T-helper 1 cell (primary cell): Measurements from ENCODE around the gene RNF225.
"Not testable (repeated sequence)": the region's sequence is repeated elsewhere in the genome, so short reads cannot be mapped to it uniquely, and the experiment has no call there.

Source experiments
- DNase-seq, 5 donors: peaks; one replicate each; pipeline ENCODE4 v3.0.0-alpha.2; 2012 to 2020

The RNF225 gene

DNA sequence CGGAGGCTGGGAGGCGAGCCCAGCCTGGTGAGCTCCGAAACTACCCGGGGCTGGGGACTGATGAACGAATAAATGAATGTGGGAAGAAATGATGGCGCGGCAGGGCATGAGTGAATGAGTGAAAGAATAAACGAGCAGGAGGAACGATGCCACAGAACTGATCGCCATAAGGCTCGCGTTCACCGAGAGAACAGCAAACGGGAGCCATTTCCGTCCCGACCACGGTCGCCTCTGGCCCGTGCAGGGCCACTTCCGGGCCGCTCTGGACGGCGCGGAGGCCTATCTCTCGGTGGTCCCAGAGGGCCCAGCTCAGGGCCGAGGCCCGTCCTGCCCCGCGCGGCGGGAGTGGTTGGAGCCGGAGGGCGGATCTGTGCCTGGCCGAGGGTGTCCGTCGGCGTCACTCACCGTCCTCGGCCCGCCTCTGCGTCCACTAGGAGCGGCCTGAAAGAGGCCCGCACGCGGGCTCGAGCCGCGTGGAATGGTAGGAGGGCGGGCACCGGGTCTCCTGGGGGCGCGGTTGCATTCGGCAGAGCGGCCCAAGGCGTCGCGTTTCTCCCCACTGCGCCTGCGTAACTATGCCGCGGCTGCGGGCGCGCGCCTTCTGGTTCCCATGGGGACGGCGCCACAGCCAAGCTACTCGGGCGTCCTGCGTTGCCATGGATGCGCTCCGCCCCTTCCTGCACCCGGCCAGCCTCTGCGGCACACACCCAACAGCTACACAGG lies 33.0 kb upstream of the RNF225 start, which contains the start of gene ZNF497:
ZNF497 (minus strand) TSS at position 480 of the 723 bp plus-strand sequence. CDS start 5,116 bp downstream, outside the sequence.
- peak; percentile 91 to 96 (median 94) for DNase-seq

DNA sequence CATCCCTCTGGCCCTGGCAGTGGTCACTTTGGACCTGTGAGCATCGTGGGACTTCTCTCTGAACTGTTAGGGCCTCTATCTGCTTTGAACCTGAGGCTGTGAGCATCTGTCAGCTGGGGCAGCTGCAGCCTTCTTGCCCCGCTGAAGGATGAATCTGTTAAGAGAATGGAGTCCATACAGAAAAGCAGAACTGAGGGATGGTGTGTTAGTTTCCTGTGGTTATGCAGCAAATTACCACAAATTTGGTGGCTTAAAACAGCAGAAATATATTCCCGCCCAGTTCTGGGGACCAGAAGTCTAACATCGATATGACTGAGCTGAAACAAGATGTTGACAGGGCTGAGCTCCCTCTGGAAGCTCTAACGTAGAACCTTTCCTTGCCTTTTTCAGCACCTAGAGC lies 31.3 kb upstream of the RNF225 start:
- no peak for DNase-seq

DNA sequence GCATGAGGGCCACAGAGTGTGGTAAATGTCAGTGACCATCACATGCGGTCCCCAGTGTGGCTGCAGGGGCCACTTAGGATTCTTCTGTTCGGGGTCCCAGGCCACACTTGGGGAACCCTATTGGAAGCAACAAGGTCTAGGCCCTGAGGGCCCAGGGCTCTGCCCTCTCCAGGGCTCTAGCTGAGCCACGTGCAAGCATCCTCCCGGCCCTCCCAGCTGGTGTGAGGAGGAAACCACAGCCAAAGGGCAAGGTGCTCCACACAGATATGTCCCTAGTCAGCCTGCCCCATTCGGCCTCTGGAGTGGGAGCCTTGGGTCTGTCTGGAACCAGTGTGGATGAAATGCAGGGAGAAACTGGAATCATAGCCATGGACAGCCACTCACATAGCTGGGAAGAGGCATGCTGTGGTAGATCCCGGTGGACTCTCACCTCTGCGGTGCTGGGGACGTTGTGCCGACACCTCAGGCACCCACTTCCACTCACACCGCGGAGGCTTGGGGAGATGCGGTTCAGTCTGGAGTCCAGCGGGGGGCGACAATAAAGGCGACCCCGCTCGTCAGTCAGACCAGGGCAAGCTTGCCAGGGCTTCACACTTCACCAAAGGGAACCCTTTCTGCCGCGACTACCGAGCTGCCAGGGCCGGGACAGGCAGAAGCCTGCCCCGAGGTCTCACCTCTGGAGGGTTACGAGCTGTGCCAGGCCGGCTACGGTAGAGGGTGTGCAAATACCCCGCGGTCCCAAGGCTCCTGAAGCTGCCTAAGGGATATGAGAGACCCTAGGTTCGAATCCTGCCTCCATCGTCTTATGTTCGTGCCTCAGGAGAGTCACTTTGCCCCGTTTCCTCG lies 28.6 kb upstream of the RNF225 start:
- DNase-seq, result no peak

DNA sequence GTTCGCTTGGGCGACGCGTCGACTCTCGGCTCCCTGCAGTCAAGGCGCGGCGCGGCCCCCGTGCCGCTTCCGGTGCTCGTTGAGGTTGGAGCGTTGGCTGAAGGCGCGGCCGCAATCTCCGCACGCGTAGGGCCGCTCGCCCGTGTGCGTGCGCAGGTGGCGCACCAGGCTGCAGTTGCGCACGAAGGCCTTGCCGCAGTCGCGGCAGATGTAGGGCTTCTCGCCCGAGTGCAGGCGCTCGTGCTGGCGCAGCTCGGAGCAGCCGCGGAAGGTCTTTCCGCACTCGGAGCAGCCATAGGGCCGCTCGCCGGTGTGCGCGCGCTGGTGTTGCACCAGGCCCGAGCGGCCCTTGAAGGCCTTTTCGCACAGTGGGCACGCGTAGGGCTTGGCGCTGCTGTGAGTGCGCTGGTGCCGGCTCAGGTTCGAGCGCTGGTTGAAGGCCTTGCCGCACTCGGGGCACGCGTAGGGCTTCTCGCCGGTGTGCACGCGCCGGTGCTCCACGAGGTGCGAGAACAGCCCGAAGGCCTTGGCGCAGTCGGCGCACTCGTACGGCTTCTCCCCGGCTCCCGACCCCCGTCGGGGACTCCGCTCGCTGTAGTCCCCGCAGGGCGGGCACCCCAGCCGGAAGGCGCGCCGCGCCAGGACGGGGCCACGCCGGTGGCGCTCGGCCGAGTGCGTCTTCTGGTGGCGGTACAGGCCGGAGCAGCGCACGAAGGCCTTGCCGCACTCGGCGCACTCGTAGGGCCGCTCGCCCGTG lies 27.6 kb upstream of the RNF225 start:
- DNase-seq, result no peak

DNA sequence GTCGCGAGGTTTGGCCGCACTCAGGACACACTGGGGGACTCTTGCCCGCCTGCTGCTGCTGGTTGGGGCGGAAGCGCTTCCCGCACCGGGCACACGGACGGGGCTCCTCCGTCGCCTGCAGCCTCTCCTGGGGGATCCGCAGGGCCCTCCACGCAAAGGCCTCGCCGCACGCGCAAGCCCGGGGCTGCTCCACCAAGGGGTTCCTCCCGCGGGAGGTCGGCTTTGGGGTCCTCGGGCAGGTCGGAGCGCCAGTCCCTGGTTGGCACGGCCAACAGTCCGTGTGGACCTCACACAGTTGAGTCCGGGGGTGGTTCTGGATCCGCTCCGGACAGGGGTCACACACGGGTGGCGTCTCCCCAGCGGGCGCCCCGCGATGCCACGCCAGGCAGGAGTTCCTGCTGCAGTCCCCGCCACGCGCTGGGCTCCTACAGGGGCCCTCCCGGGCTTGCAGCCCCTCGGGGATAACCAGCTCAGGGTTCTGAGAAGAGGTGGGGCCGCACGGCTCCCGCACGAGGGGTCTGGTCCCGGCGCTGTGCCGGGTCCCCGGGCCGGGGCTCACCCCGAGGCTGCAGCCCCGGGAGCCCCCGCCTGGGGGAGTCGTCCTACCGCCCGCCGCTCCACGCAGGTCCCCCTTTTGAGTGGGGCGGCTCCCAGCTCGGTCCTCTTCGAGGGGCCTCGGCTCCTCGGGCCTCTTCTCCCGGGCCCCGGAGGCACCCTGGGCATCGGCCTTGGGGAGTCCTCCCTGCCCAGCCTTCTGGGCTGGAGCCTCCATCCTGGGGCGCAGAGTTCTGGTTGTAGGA lies 26.7 kb upstream of the RNF225 start:
- DNase-seq, result no peak

DNA sequence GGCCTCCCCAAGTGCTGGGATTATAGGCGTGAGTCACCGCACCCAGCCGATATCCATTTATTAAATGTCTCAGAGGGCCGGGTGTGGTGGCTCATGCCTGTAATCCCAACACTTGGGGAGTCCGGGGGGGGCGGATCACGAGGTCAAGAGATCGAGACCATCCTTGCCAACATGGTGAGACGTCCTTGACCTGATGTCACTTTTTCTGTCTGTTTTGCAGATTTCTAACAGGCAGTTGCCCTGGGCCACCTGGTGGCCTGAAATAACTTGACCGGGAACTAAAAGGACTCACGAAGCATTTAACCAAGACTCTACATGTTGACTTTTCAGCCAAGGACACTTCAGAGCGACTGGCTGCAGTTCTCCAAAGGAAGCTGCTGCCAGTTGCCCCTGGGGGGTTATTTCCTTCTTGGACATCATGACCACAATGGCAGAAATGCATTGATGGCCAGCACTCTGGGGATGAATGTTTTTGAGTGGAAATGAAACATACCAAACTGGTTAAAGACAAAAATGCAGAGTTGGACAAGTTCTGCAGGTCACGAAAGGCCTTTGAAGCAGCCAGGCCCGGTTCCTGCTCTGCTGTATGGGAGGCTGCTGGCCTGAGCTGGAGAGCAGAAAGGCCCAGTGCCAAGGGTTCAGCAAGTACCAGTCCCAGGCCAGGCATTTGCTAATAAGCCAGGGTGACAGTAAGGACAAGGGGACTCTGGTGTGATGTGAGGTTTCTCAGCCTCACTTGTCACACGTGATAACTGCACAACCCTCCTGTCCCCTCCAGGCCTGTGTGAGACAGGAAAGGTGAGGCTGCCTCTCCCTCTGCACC lies 22.9 kb upstream of the RNF225 start:
- DNase-seq, result no peak

DNA sequence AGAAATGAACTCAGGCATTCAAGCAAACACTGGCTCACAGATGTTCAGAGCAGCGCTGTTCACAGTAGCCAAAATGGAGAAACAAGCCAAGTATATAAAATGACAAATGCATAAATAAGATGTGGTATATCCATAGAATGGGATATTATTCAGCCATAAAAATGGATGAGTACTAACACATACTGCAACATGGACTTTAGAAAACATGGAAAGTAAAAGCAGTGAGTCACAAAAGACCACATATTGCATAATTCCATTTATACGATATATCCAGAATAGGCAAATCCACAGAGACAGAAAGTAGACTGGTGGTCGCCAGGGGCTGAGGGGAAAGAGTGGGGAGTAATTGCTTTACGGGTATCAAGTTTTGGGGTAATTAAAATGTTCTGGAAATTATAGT lies 21.3 kb upstream of the RNF225 start:
- DNase-seq, result no peak

DNA sequence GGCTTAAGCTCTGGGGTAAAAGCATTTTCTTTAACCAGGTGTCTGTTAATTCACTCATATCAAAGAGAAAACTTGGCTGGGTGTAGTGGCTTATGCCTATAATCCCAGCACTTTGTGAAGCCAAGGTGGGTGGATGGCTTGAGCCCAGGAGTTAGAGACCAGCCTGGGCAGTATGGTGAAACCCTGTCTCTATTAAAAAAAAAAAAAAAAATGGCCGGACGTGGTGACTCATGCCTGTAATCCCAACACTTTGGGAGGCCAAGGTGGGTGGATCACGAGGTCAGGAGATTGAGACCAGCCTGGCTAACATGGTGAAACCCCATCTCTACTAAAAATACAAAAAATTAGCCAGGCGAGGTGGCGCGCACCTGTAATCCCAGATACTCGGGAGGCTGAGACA lies 18.7 kb upstream of the RNF225 start:
- DNase-seq, result not testable (repeated sequence)

DNA sequence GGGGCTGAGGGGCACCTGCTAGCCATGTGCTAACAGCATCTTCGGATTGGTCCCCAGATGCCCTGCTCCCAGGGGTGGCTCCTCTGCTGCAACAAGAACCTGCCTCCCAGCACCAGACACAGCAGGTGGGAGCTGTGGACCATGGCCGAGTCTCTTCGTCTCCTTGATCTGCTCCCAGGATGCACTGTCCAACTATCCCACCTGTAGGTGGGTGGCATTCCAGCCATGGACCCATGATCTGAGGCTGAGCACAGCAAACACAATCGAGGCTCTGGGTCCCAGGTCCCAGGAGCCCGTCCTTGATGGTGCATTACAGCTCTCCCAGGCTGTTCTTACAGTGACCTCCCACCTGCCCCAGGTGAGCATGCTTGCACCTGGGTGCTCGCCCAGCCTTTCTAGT lies 16.2 kb upstream of the RNF225 start:
- no peak for DNase-seq

DNA sequence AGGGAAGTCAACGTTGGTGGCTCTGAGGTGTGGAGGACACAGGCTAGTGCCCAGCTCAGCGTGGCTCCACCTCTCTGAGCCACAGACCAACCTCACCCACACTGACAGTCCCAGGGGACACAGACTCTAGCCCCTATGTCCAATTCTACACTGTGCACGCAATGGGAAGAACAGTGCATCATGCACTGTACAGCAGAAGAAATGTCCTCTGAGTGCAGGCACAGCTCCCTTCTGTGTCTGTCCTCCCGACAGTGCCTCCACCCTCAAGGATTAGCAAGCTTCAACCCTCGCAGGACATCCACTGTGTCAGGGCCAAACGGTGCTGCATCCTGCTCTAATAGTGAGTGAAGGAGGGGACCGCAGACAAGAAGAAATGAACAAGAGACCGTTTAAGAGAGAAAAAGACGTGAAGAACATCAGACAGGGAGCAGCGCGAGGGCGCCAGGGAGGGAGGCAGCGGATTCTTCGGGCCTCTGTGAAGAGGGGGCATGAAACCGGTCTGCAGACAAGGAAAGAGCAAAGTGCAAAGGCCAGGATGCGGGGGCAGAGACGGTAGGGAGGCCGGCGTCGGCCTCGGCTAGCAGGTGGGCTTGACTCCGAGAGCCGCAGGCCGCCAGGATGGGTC lies 15.3 kb upstream of the RNF225 start:
- DNase-seq, result no peak

DNA sequence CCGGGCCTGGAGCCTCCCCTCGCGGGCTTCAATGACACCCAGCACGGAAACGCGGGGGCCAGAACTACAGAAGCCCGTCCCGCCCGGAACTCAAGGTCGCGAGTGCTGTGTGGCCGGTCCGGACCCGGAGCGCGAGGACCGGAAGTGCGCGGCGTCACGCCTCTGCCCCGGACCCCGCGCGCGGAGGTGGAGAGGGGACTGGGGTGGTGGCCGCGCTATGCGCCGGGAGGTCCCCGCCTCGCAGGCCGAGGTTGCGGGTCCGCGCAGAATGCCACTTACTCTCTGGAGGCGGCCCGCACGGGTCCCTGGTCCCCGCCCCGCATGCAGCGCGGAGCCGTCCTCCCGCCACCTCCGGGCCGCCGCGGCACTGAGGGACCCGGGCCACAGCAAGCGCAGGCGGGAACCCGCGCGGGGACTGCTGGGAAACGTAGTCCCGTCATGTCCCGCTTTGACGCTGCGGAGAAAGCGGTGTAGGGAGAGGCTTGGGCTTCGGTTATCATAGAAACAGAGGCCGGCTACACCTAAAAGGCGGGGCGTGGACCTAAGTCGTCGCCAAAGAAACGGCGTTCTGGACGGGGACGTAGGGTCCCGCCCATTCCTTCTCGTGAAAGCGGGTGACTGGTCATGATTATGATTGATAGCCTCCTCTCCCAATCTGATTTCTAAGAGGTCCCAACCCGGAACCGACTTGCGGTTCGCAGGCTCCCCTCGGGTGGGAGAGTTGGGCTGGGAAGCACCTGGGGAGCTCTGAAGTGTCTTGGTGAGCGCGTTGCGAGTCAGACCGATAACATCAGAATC lies 14.6 kb upstream of the RNF225 start, which contains the start of gene ZNF837:
ZNF837 (minus strand) TSS at position 369 of the 798 bp plus-strand sequence. CDS start 11,698 bp downstream, outside the sequence.
- DNase-seq, result peak; percentile 97 to 100 (median 98)

DNA sequence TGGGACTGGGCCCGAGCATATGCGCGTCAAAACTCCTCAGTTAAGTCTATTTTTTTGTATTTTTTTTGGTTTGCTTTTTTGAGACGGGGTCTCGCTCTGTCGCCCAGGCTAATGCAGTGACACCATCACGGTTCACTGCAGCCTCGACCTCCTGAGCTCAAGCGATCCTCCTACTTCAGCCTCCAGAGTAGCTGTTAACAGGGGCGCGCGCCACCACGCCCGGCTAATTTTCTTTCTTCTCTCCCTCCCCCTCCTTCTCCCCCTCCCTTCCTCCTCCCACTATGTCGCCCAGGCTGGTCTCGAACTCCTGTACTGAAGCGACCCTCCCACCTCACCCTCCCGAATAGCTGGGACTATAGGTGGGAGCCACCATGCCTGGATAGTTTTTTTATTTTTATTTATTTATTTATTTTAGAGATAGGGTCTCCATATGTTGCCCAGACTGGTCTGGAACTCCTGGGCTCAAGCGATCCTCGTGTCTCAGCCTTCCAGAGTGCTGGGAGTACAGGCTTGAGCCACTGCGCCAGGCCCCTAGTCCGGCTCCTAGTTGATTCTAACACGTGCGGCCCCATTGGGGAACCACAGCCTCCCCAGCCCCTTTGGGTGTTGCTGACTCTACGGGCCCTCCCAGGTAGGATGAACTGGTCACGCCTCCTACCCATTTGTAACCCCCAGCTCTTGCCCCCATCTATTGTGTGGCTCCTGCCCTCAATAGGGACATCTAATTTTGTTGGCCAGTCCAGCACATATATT lies 13.8 kb upstream of the RNF225 start:
- DNase-seq, result no peak

DNA sequence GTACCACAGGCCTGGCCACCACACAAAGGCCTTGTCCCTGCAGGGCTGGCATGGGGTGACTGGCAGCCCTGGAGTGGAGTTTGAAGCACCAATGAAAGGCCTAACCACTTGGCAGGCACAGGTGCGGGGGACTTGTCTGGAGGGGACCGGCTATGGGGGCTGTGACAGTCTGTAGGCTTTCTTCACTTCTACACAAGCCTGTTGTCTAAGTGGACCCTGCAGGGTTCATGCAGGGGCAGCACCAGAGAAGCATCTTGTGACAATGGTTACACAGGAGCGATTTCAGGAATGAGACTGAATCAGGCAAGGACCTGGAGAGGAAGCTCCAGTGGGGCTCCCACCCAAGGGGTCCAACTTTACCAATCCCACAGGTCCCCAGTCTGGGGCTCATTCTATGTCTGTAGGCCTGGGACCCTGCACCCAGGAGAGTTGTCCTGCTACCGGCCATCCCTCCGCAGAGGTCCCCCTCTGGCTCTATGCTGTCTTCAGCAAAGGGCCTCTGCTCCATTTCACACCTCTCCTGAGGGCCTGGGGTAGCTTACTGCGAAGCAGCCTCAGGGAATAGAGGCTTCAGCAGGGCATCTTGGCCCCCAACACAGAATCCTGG lies 12.4 kb upstream of the RNF225 start:
- no peak for DNase-seq

DNA sequence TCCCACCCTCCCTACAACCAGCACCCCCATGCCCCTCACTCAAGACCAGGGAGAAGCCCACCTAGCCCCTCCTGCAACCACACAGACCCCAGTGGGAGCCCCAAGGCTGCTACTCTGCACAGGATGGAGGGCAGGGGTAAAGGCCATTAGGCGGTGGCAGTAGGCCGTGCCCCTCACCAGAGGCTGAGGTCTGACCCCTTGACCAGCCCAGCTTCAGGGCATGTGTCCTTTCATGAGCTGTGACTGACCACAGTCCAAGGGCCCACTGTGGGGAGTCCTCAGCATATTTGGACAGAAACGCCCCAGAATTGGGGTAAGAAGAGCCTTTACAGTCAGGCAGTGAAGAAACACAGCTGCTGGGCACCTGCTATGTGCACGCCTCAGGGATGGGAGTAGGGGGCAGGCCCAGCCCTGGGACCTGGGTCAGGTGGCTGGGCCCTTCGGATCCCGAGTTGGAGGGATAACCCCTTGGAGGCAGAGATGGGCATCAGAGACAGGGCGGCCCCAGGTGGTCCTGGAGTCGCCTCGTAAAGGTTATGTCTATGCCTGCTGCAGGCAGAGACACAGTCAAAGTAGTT lies 10.1 kb upstream of the RNF225 start:
- DNase-seq, result no peak

DNA sequence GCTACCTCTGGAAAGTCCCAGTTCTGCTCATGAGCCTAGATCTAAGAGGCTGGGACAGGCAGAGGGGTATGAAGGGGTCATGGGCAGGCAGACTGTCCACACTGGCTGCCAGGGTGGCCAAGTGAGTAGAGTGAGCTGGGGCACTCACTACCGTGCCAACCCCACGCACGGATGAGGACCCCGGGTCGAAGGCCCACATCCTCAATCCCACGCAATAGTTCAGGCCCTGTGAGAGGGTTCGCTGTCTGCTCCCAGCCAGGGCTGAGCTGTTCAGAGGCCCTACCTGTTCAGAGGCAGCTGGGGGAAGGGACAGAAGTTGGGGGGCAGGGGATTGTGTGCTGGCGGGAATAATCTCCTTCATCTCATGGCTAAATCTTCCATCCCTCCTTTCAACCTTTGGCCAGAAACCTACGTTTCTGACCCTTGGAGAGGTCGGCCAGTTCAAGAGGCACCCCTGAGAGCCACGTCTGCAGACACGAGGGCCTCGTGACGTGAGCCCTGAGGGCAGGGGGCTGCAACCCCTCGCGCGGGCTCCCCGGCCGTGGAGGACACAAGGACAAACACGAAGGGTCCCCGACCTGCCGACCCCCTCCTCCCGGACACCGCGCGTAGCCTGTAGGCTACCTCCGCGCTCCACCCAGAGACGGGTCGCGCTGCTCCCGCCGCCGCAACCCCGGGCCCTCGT lies 9.4 kb upstream of the RNF225 start:
- no peak for DNase-seq

DNA sequence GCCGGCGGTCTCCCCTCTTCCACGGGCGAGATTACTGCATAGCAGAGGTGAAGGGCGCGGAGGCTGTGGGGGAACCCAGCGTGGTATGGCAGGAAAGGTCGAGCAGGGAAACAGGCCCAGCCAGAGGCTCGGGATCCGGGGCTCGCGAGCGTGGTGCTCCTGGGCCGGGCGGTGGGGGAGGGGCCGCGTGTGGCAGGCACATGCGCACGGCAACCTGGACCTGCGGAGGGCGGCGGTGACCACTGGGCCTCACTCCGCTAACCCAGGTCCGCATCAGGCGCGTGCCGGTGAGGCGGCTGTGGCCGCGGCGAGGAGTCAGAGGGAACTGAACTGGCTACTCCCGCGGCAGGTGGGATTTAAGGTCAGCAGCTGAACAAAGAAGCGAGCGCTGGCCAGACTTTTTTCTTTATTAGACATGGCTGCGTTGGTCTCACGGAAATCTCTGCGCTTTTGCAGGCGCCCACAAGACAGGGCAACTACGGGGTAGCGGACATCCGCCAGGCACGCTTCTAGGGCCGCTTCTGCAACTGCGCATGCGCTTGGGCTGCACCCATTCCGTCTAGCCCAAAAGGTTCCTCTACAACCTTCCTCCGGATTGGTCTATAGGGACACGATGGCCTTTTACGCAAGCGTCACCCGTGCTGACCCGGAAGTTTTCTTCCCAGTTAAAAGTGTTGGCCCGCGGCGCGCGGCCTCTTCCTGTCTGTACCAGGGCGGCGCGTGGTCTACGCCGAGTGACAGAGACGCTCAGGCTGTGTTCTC lies 8.7 kb upstream of the RNF225 start, which contains the start of gene RPS5:
RPS5 (plus strand) TSS at position 694 of the 762 bp plus-strand sequence. CDS start 869 bp downstream, outside the sequence.
- peak; percentile 94 to 99 (median 94) for DNase-seq
